K562 treated with DMSO at 1 percent for 48 hours (cell line): ENCODE data around the gene PRSS1. TPM values are rescaled to one million over a fixed set of nuclear protein-coding genes. Genes with fewer than 3 reads are reported as not detected.

Experiments
- total RNA-seq: library from RNA; unstranded; fragments of 300-600 nt; gene quantifications from 2 replicates; pipeline ENCODE4 v1.2.3, GENCODE V29; 2022; ENCODE audit warnings: low replicate concordance; ENCODE audit errors: extremely low read depth

Gene PRSS1
- total RNA-seq, result not detected in 2 replicates

DNA sequence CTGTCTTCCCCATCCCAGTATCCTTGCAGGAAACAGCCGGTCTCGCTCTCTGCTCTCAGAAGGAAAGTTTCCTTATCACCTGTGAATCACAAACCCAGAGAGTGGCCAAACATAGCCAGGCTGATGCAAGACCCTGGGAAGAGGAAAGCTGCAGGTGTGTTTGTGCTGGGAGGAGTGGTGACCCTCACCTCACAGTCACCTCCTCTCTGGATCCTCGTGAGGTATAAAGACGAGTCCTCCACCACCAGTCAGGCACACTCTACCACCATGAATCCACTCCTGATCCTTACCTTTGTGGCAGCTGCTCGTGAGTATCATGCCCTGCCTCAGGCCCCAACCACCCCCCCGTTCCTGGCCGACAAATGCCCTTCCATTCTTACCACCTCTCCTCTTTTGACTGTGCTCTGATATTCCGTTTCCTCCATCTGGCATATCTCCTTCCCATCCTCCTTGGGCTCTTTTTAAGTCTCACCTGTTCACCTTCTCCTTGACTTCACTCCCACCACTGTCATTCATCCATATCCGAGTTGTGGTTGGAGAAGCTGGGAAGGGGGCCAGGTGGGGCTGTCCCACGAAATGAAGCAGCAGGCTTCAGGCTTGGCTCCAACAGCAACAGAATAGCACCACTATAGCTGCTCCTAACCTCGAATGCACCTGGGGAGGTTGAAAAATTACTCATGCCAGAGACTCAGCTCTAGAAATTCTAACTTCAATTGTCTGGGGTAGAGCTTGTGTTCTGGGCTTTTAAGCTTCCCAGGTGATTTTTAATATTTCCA is at the start of gene PRSS1:
Gene PRSS1 (plus strand): TSS at position 255 of the 776 bp plus-strand sequence. CDS start 13 bp downstream, at position 268.

DNA sequence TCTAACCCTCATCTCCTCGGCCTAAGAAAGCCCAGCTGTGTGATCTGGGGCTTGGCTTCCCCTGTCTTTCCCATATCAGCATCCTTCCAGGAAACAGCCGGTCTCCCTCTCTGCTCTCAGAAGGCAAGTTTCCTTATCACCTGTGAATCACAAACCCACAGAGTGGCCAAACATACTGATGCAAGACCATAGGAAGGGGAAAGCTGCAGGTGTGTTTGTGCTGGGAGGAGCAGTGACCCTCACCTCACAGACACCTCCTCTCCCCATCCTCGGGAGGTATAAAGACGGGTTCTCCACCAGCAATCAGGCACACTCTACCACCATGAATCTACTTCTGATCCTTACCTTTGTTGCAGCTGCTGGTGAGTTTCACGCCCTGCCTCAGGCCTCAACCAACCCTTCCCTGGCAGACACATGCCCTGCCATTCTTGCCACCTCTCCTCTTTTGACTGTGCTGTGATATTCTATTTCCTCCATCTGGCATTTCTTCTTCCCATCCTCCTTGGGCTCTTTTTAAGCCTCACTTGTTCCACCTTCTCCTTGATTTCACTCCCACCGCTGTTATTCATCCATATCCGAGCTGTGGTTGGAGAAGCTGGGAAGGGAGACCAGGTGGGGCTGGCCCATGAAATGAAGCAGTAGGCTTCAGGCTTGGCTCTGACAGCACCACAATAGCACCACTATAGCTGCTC is 21.5 kb downstream of the PRSS1 start, which contains the start of gene PRSS2:
Gene PRSS2 (plus strand): TSS at position 310 of the 692 bp plus-strand sequence. CDS start 13 bp downstream, at position 323.

Other genes starting within 250 kb of the PRSS1 start
- gene PRSS2, start 21.5 kb downstream of the PRSS1 start, total RNA-seq, result not detected in 2 replicates
- gene EPHB6, start 105.6 kb downstream of the PRSS1 start, total RNA-seq, result not detected in 2 replicates
- gene TRPV6, start 136.3 kb downstream of the PRSS1 start, total RNA-seq, result not detected in 2 replicates
- gene TRPV5, start 184.3 kb downstream of the PRSS1 start, total RNA-seq, result not detected in 2 replicates
- not detected in 2 replicates for gene LLCFC1, start 190.0 kb downstream of the PRSS1 start, total RNA-seq
- gene KEL, start 212.9 kb downstream of the PRSS1 start, total RNA-seq, result not detected in 2 replicates